HFF-Myc (cell line): ENCODE measurements around the gene ID1.

ENCODE experiments used
- DNase-seq: peaks from one replicate; pipeline ENCODE4 v3.0.0-alpha.2; 2011; ENCODE audit warnings: low read depth; ENCODE audit errors: extremely low read depth
- H3K4me3 ChIP-seq: replicated peaks from 2 replicates; pipeline ENCODE4 v1.5.1; 2011; ENCODE audit warnings: low read depth, mild to moderate bottlenecking, control low read depth, low read length
- TF ChIP-seq, protein P1 (sequence below): IDR thresholded peaks from 2 replicates; pipeline ENCODE4 v1.5.1; 2012; ENCODE audit warnings: mild to moderate bottlenecking, low read depth, low read length, control low read depth; ENCODE audit errors: missing control alignments

The ID1 gene

DNA sequence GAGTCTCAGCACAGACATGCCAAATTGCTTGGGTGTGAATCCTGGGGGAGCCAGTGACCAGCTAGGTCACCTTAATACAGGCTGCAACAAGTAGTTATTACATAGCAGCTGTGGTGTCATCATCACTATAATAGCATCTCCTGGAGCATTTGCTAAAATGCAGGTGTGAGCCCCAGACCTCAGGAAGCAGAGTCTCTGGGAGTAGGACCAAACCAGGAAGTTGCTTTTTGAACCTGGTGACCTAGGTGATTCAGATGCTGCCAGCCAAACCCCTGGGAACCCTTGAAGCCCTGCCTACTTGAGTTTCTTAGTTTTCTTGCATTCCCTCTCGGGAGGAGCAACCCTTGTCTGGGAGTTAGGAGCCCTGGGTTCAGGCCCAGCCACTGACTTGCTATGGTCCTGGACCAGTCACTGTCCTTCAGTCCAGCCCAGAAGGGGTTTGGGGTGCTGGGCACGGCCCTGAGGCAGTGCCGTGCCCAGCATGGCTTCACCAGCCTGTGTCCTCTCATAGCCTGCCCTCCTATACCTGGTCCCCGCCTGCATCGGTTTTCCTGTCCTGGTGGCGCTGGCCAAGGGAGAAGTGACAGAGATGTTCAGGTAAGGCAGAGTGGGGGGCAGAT, 39.3 kb upstream of the ID1 start:
- no peak overlapping the region for H3K4me3 ChIP-seq
- DNase-seq, result no peak
- TF ChIP-seq, protein P1, sequence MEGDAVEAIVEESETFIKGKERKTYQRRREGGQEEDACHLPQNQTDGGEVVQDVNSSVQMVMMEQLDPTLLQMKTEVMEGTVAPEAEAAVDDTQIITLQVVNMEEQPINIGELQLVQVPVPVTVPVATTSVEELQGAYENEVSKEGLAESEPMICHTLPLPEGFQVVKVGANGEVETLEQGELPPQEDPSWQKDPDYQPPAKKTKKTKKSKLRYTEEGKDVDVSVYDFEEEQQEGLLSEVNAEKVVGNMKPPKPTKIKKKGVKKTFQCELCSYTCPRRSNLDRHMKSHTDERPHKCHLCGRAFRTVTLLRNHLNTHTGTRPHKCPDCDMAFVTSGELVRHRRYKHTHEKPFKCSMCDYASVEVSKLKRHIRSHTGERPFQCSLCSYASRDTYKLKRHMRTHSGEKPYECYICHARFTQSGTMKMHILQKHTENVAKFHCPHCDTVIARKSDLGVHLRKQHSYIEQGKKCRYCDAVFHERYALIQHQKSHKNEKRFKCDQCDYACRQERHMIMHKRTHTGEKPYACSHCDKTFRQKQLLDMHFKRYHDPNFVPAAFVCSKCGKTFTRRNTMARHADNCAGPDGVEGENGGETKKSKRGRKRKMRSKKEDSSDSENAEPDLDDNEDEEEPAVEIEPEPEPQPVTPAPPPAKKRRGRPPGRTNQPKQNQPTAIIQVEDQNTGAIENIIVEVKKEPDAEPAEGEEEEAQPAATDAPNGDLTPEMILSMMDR, result no peak

DNA sequence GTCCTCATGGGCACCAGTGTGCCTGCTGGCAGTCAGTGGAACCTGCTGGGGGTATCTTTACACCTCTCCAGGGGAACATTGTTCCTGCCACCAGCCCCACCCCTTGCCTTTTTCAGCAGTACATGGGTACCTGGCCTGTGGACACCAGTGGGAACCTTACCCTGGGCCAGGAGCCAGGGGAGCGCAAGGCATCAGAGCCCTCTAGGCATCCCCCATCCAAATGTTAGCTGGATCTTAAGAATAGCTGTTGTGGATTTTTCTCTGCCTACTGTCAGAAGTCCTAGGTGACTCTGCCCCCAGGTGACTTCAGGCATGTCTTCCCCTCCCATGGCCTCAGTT, 38.8 kb upstream of the ID1 start:
- DNase-seq, result no peak
- H3K4me3 ChIP-seq, result no peak overlapping the region
- TF ChIP-seq, protein P1, result no peak

DNA sequence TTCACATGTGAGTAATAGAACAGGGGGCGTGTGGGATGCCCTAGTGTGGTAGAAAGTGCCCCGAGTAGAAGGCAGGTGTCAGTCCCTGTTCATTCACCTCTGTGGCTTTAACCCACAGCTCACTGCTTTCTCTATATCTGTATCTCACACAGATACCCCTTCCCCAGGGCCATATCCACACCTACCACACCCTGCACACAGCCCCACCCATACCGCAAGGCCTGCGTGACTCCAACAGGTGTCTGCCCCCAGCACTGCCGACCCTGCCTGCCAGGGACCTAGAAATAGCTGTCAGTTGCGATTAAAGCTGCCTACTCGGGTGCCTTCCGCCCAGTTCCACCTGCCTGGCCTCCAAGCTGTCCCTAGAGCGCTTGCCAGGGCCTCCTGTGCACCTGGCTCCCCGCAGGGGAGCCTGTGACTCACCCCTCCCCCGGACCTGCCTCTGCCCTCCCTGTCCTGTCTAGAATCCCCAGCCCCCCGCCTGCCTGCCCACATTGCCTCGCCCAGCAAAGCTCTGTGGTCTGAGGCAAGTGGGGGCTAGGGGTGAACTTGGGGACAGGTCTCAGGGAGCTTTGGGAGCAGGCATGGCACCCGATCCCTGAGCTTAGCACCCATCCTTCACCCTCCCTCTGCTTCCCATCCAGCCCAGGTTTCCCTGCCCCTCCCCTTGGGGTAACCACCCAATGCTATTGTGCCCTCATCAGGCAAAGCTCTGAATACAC, 38.3 kb upstream of the ID1 start:
- DNase-seq, result no peak
- TF ChIP-seq, protein P1, result no peak

DNA sequence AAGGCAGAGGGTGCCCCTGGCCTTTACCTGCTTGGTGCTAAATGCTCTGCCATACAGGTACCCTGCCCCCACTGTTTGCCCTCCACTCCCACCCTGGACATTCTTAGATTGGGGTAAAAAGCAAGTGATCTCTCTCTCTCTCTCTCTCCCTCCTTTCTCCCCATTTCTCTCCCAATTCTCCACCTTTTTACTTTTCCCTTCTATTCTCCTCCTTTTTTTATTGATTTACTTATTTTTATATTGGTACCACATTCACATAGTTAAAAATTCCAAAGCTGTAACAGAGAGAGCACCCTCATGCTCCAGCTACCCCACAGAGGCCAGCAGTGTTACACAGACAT, 37.7 kb upstream of the ID1 start:
- TF ChIP-seq, protein P1, result no peak
- no peak overlapping the region for H3K4me3 ChIP-seq
- no peak for DNase-seq

More for the DNA sequence above, 38.3 kb upstream of the ID1 start:
- no peak overlapping the region for H3K4me3 ChIP-seq

DNA sequence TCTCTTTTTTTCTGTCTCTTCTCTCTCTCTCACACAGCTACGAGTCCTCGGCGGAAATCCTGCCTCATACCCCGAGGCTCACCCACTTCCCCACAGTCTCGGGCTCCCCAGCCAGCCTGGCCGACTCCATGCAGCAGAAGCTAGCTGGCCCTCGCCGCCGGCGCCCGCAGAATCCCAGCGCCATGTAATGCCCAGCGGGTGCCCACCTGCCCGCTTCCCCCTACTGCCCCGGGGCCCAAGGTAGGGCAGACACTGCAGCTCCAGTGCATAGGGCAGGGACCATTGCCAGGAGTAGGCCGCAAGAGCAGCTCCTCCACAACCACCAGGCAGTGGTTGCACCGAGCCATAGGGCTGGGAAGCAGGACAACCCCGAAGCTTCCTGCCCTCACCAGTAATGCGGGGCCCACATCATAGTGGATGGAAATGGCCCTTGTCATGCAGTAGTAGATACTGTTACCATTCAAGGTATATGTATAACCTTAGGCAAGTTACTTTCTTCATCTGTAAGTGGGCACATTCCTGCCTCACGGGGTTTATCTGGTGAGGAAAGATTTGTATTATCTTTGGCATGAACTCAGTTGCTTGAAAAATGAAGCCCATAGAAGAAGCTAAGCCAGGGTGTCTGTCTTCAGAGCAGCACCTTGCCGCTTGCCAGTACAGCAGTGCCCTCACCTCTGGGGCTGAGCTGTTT, 36.9 kb upstream of the ID1 start:
- no peak for DNase-seq
- TF ChIP-seq, protein P1, result no peak
- no peak overlapping the region for H3K4me3 ChIP-seq

DNA sequence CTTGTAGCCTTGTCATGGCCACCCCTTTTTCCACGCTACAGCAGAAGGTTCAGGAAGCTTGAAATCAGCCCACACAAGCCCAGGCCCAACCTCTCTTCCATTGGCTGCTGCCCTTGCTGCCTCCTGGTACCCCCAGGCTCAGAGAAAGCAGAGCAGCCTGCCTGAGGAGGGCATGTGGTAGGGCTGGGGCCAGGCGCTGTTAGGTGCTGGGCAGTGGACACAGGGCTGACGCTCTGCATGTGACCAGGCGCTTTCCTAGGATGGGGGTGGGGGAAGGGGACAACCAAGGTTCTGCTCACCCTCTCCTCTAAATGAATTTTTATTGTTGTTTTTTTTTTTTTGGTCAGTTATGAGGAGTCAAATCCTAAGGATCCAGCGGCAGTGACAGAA, 36.3 kb upstream of the ID1 start:
- DNase-seq, result no peak
- TF ChIP-seq, protein P1, result no peak

More for the DNA sequence above, 36.3 kb upstream of the ID1 start:
- no peak overlapping the region for H3K4me3 ChIP-seq
